Pancreas (tissue), 10 donors: ENCODE data around the gene RABEP1. TPM values are rescaled to one million over a fixed set of nuclear protein-coding genes. Genes with fewer than 3 reads are reported as not detected.

Experiments used
- ATAC-seq, 4 donors: fragments of 200-7000 bp; cut with Tn5 transposase; one replicate each; pipeline versions ENCODE4 v1.8.0 to v1.9.1; 2020; ENCODE audit warnings: mild to moderate bottlenecking in 4 of 4, moderate library complexity in 4 of 4
- DNase-seq, 6 donors: peaks; one replicate each; pipeline ENCODE4 v3.0.0-alpha.2; 2020
- FAIRE-seq: peaks from 2 replicates; lab custom pipeline; 2012; peaks lifted over from hg19 to GRCh38; lab: Jason Lieb, UNC
- H3K27ac ChIP-seq, 4 donors: fragments of 200-600 bp; sonication (generic); 1 replicate in 3 of 4; 2 replicates in 1 of 4; pipeline versions ENCODE4 v1.5.0 to v1.8.0; 2020
- H3K27me3 ChIP-seq, 4 donors: fragments of 200-600 bp; one replicate each; pipeline ENCODE4 v1.8.0; 2021
- H3K36me3 ChIP-seq, 3 donors: fragments of 200-600 bp; sonication (generic) in 1 of 3; one replicate each; pipeline versions ENCODE4 v1.5.0 to v1.8.0; 2020 to 2021
- H3K4me1 ChIP-seq, 3 donors: fragments of 200-600 bp; one replicate each; pipeline ENCODE4 v1.8.0; 2021
- H3K4me3 ChIP-seq, 4 donors: fragments of 200-600 bp; sonication (generic) in 2 of 4; one replicate each; pipeline versions ENCODE4 v1.5.0 to v1.8.0; 2020 to 2021
- H3K9me3 ChIP-seq, 4 donors: fragments of 200-600 bp; one replicate each; pipeline ENCODE4 v1.8.0; 2021
- WGBS, 2 donors: extraction: QIAGEN DNeasy Blood & Tissue Kit; methylation state at CpG; one replicate each; pipeline ENCODE4 v1.1.7; 2013; 5-methylcytosine and 5-hydroxymethylcytosine counted together
- intact Hi-C, 3 donors: fragments of 100-400 bp; cut with DNase I; formaldehyde crosslinking; loops; one replicate each; pipeline versions ENCODE4 v1.11.1 to v1.14.2; 2022
- polyA plus RNA-seq, 2 donors: library from polyadenylated mRNA; stranded (reverse); fragments of 200-250 nt; gene quantifications; one replicate each; pipeline ENCODE4 v1.2.3, GENCODE V29; 2013
- total RNA-seq, 6 donors: library from RNA; stranded (reverse); fragmentation: NEBNext Ultra II Directional in 4 of 6; extraction: Animal tissue kit (Norgen Biotek cat#: 25700) in 4 of 6; gene quantifications; one replicate each; pipeline versions ENCODE4 v1.2.1 to v1.2.4, GENCODE V29; 2021 to 2023
- TF ChIP-seq, protein P1 (sequence below), 4 donors: fragments of 200-600 bp; sonication (generic) in 3 of 4; IDR thresholded peaks; one replicate each; pipeline versions ENCODE4 v1.5.0 to v1.8.0; 2021; ENCODE audit warnings: antibody characterized with exemption in 4 of 4
- donor health status: healthy with polysubstance abuse.
- donor health status: DM: no; HTN: no; CAD: no; lungs with moderate emphysema.
- donor health status: DM: no; HTN: no; CAD: no.
- donor health status: control.
- donor health status: control.
- donor health status: Bipolar disorder and iron deficiency.
- donor health status: DM: yes; HTN: yes; CAD: no.
- donor health status: DM: no; HTN: no; CAD: no.
- donor health status: DM: no; HTN: no; CAD: no.
- donor health status: DM: yes; HTN: yes; CAD: no.

RABEP1 gene
- total and polyA plus RNA-seq, 8 donors, result 10.4 to 22.6 (median 14.9) TPM

DNA sequence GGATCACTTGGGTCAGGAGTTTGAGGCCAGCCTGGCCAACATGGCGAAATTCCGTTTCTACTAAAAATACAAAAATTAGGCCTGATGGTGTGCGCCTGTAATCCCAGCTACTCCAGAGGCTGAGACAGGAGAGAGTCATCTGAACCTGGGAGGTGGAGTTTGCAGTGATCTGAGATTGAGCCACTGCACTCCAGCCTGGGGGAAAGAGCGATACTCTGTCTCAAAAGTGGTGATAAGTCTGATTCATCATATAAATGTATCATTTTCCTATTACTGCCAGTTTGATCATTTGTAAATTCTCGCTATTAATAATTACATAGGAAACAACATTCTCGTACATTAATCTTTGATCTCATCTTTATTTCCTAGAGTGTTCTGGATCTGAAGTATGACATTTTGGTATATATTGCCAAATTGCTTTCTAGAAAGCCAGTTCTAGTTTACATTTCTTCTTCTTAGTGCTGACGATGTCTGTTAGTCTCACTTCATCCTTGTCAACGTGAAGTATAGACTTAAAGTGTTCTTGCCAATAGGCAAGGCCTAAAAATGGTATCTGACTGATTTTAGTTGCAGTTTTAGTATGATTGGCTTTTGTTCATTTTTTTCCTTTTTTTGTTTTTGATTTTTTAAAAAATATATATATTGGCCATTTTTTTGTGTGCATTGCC, 9.7 kb downstream of the RABEP1 start:
- WGBS, 2 donors, result 82 to 86% methylated on average over 8 of the region's 8 CpGs

DNA sequence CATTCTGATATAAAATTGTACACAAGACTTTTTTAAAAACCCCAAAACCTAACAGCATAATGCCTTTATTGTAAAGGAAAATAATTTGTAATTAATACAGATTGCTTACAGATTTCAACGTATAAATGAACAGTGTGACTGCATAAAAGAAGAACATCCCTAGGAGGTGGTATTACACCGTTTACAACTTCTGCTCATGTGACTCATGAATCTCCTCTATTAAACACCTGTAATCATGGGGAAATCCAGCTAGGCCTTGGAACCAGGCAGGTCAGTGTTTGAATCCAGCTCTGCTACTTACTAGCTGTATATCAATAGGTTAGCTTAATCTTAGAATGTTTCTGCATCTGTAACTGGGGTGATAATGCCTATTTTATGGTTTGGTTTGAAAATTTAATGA, 15.2 kb downstream of the RABEP1 start:
- H3K4me1 ChIP-seq, result no peaks in the 10 kb centered on the region
- DNase-seq, result no peak
- H3K27me3 ChIP-seq, result no peaks in the 10 kb centered on the region
- FAIRE-seq, result no peak
- peak in 2 of 4 donors; percentile 52 to 66 for ATAC-seq
- 43 to 54% methylated on average over 2 of the region's 2 CpGs for WGBS, 2 donors
- intact Hi-C loops, result no loop called here
- H3K27ac ChIP-seq, result no peak overlapping the region
- no peaks in the 10 kb centered on the region for H3K36me3 ChIP-seq
- TF ChIP-seq, protein P1, sequence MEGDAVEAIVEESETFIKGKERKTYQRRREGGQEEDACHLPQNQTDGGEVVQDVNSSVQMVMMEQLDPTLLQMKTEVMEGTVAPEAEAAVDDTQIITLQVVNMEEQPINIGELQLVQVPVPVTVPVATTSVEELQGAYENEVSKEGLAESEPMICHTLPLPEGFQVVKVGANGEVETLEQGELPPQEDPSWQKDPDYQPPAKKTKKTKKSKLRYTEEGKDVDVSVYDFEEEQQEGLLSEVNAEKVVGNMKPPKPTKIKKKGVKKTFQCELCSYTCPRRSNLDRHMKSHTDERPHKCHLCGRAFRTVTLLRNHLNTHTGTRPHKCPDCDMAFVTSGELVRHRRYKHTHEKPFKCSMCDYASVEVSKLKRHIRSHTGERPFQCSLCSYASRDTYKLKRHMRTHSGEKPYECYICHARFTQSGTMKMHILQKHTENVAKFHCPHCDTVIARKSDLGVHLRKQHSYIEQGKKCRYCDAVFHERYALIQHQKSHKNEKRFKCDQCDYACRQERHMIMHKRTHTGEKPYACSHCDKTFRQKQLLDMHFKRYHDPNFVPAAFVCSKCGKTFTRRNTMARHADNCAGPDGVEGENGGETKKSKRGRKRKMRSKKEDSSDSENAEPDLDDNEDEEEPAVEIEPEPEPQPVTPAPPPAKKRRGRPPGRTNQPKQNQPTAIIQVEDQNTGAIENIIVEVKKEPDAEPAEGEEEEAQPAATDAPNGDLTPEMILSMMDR (IDR thresholded peaks at IDR 0.05), result no peak
- no peak overlapping the region for H3K4me3 ChIP-seq
- H3K9me3 ChIP-seq, result no peaks in the 10 kb centered on the region

More for the DNA sequence above, 9.7 kb downstream of the RABEP1 start:
- no peaks in the 10 kb centered on the region for H3K4me1 ChIP-seq
- H3K4me3 ChIP-seq, result no peak overlapping the region
- H3K27me3 ChIP-seq, result no peaks in the 10 kb centered on the region
- TF ChIP-seq, protein P1 (IDR thresholded peaks at IDR 0.05), result no peak
- FAIRE-seq (no peak), DNase-seq (no peak), ATAC-seq (no peak)
- H3K36me3 ChIP-seq, result no peaks in the 10 kb centered on the region
- no peak overlapping the region for H3K27ac ChIP-seq
- intact Hi-C loops, result no loop called here
- H3K9me3 ChIP-seq, result no peaks in the 10 kb centered on the region

DNA sequence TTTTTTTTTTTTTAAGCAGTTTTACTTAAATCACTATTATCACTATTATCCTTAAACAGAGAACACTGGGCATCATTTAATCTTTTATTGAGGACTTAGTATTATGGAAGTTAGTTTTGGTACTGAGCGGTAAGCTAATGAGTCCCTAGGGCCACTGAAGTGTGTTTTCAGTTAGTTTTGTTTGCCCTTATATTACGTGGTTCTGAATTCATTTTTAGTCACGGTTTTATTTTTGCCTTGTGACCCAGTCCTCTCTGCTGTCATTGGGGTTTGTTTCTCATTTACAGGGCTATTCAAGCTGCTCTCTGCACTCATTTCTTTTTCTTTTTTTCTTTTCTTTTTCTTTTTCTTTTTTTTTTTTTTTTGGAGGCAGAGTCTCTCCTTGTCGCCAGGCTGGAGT, 17.3 kb downstream of the RABEP1 start:
- FAIRE-seq (no peak), ATAC-seq (no peak), DNase-seq (no peak)
- Histone ChIP-seq H3K27ac (no peak overlapping the region), H3K4me3 (no peak overlapping the region), H3K36me3 (no peaks in the 10 kb centered on the region), H3K9me3 (no peaks in the 10 kb centered on the region), H3K4me1 (no peaks in the 10 kb centered on the region), H3K27me3 (no peaks in the 10 kb centered on the region)
- intact Hi-C loops, result no loop called here
- WGBS, 2 donors, result 85 to 88% methylated on average over 4 of the region's 4 CpGs
- TF ChIP-seq, protein P1 (IDR thresholded peaks at IDR 0.05), result no peak

DNA sequence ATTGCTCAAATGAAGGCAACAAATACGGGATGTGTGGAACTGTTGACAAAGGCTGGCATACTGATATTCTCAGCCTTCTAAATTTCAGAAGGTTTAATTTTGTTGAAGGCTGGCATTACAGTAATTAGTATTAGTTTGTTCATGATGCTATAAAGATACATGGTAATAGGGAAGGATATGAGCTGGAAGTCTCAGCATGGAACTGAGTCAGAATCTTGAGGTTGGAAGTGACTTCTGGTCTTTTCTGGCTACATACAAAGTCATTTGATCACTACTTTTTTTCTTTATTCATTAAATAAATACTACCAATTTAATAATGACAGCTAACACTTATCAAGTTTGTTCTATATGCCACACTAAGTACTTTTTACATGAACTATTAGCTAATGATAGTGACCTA, 22.6 kb downstream of the RABEP1 start:
- H3K36me3 ChIP-seq, result no peaks in the 10 kb centered on the region
- TF ChIP-seq, protein P1 (IDR thresholded peaks at IDR 0.05), result no peak
- H3K27me3 ChIP-seq, result no peaks in the 10 kb centered on the region
- no peak for ATAC-seq
- FAIRE-seq, result no peak
- DNase-seq, result no peak
- H3K4me3 ChIP-seq, result no peak overlapping the region
- H3K9me3 ChIP-seq, result no peaks in the 10 kb centered on the region
- H3K27ac ChIP-seq, result no peak overlapping the region
- WGBS, 2 donors, result 94 to 100% methylated on average over 1 of the region's 1 CpG
- peaks cover 0 to 13% (median 3%) of the 10 kb centered on the region in 3 donors for H3K4me1 ChIP-seq
- intact Hi-C loops, result no loop called here

DNA sequence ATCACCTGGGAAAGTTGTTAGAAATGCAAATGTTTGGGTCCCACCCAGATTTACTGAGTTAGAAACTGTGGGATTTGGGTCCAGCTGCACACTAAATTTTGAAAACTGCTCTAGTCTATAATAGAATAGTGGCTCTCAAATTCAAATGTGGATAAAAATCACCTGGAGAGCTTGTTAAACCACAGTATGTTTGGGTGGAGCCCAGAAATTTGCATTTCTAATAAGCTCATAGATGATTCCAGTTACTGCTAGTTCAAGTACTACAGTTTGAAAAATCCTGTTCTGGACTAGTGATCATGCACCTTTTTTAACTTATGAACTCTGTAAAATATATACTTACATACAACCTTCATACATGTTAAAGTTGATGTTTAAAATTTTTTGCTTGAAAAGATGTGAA, 27.8 kb downstream of the RABEP1 start:
- intact Hi-C loops, result no loop called here
- FAIRE-seq, result no peak
- Histone ChIP-seq H3K27me3 (no peaks in the 10 kb centered on the region), H3K27ac (no peak overlapping the region), H3K9me3 (no peaks in the 10 kb centered on the region), H3K36me3 (no peaks in the 10 kb centered on the region), H3K4me3 (no peak overlapping the region), H3K4me1 (peaks cover 0 to 13% (median 3%) of the 10 kb centered on the region in 3 donors)
- no peak for ATAC-seq
- DNase-seq, result no peak
- TF ChIP-seq, protein P1 (IDR thresholded peaks at IDR 0.05), result no peak
